GM12873 (cell line): Measurements from ENCODE around the gene CFAP299.

Source experiments
- CTCF ChIP-seq: IDR thresholded peaks from 2 replicates; pipeline ENCODE4 v1.5.1; 2012; ENCODE audit warnings: low read depth, mild to moderate bottlenecking, moderate library complexity, low read length, control low read depth; ENCODE audit not compliant: insufficient read depth; ENCODE audit errors: missing control alignments

Gene CFAP299

DNA sequence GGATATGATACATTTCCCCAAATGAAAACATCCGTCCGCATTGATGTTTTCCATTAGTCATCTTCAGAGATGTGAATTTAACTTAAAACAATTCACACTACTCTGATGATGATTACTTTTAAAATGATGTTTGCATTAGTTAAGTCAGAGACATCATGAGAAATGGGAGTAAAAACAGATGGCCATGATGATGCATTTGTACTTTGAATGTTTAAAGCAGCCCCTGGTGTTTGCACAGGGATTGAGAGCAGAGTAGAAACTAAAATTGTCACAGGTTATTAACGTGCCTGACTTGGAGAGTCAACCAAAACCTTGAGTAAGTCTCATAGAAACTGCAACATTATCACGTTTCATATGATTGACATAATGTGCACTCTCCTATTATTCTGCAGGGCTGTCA lies 117.2 kb downstream of the CFAP299 start:
- TF ChIP-seq CTCF = no peak

DNA sequence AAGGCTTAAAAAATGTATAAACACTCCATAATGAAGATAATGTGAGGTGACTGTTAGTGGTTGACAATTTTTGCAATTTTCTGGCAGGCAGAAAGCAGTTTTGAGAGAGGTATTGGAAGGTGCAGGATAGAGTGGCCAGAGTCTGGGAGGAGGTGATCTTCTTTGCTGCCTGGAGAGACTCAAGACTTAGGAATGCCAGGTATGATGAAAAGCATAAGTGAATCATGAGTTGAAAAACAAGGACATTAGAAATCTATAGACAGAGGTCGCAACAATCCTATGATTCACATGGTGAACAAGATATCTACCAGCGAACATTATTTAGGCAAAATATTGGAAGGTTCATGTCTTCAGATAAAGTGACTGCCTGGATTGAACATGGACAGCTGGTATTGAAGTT lies 118.5 kb downstream of the CFAP299 start:
- TF ChIP-seq CTCF = no peak

DNA sequence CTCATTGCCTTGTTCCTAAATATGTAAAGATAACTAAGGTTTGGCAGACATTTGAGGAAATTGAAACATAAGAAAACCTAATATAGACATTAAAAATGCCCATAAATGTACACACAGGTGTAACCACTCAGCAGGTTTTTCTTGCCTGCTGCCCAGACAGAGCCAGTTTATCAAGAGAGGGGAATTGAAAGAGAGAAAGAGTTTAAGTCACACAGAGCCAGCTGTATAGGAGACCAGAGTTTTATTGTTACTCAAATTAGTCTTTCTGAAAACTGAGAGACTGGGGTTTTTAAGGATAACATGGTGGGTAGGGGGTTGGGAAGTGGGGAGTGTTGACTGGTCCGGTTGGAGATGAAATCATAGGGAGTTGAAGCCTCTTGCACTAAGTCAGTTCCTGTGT lies 119.0 kb downstream of the CFAP299 start:
- TF ChIP-seq CTCF = no peak

GRCh38 chr4:80459918-80460473 lies 124.5 kb downstream of the CFAP299 start:
- TF ChIP-seq CTCF = no peak

DNA sequence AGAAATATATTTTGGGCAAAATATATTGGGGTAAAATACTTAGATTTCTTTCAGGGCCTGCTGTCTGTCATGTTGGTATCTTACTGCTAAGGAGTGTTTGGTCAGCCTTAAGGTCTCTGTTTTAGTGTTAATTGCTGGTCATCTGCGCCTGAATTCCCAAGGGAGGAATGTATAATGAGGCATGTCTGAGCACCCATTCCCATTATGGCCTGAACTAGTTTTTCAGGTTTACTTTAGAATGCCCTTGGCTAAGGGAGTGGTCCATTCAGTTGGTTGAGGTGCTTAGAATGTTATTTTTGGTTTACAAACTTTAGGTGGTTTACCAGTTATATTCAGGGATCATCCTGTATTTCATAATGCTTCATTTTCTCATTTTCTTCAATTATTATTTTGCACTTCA lies 125.9 kb downstream of the CFAP299 start:
- TF ChIP-seq CTCF = no peak

DNA sequence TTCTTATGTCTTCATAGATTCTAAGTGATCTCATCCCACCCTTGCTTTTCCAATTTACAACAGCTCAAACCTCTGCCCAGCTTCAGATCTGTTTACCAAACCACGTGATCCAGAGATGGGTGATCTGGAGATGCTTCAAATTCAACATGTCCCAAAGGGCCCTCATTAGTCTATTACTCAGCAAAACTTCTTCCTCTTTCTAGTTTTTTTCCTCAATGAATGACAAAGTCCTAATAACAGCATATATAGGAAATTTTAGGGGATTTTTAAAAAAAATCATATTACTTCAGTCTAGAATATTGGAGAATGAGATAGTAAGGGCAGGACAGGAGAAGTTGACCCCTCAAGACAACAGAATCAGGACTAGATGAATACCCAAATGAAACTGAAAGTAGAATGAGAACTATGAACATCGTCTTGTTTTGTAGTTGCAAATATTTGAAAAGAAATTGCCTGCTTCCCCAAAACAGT lies 127.1 kb downstream of the CFAP299 start:
- TF ChIP-seq CTCF = no peak

DNA sequence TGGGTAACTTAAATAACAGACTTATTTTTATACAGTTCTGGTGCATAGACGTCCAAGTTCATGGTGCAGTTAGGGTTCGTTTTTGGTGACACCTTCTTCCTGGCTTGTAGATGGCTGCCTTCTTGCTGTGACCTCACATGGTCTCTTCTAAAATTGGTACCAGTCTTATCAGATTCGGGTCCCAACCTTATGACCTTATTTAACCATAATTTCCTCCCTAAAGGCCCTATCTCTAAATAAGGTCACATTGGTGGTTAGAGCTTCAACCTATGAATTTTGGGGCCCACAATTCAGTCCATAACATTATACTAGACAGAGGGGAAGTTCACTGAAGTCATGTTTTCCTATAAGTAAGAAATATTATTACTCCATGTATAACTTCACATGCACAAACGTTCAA lies 128.0 kb downstream of the CFAP299 start:
- TF ChIP-seq CTCF = no peak

DNA sequence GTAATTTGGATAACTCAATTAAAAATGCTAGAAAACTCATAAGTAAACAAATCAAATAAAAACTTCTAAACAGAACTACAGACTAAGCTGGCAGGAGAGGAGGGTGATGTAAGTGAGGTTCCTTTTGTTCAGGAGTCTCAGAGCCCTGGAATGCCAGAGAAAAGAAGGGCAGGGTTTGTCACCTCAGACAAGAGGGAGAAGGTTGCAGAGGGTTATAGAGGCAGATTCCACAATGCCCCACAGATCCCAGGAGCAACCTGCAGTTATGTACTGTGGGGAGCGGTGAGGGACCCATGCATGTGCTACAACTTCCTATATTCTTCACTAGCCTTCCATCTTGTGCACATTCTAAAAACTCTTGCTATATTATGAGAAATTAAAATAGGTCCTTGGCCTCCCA lies 129.7 kb downstream of the CFAP299 start:
- TF ChIP-seq CTCF = no peak
